HepG2 (cell line): ENCODE measurements around the gene THOC6. TPM values are rescaled to one million over a fixed set of nuclear protein-coding genes. Genes with fewer than 3 reads are reported as not detected.

ENCODE experiments used
- FOXO1 ChIP-seq: sonication (generic); formaldehyde crosslinking; IDR thresholded peaks from 2 replicates; pipeline ENCODE4 v1.4.0; 2020; ENCODE audit warnings: missing genetic modification reagents
- GMEB1 ChIP-seq: sonication (generic); formaldehyde crosslinking; IDR thresholded peaks from 2 replicates; pipeline ENCODE4 v1.5.1; 2020; ENCODE audit warnings: missing genetic modification reagents, mild to moderate bottlenecking, borderline replicate concordance
- NCOA1 ChIP-seq: sonication (generic); formaldehyde crosslinking; IDR thresholded peaks from 2 replicates; pipeline ENCODE4 v1.9.0; 2021; ENCODE audit warnings: missing genetic modification reagents
- NFYB ChIP-seq: sonication (generic); formaldehyde crosslinking; IDR thresholded peaks from 2 replicates; pipeline ENCODE4 v1.4.0; 2020; ENCODE audit warnings: missing genetic modification reagents
- RARA ChIP-seq: IDR thresholded peaks from 2 replicates; pipeline ENCODE4 v1.6.1; 2016; ENCODE audit warnings: missing genetic modification reagents, missing compliant biosample characterization
- SP5 ChIP-seq: IDR thresholded peaks from 2 replicates; pipeline ENCODE4 v1.6.1; 2016; ENCODE audit warnings: low read depth, borderline replicate concordance
- TBX2 ChIP-seq: sonication (generic); formaldehyde crosslinking; IDR thresholded peaks from 2 replicates; pipeline ENCODE4 v1.5.0; 2020; ENCODE audit warnings: missing genetic modification reagents, mild to moderate bottlenecking, borderline replicate concordance
- TEAD3 ChIP-seq: optimal IDR thresholded peaks from 2 replicates; pipeline ENCODE3; 2016; ENCODE audit warnings: borderline replicate concordance
- THYN1 ChIP-seq: sonication (generic); formaldehyde crosslinking; IDR thresholded peaks from 2 replicates; pipeline ENCODE4 v1.8.1; 2023; ENCODE audit warnings: low read depth, mild to moderate bottlenecking, moderate library complexity, missing genetic modification reagents, borderline replicate concordance
- ZBTB40 ChIP-seq, 2 experiments: fragments of 450-650 bp in 1 of 2; sonication (generic) in 1 of 2; formaldehyde crosslinking in 1 of 2; IDR thresholded peaks; 2 replicates each; pipeline versions ENCODE4 v1.6.1 to v1.8.0; 2016 to 2022; ENCODE audit warnings: antibody characterized with exemption in 1 of 2, mild to moderate bottlenecking in 1 of 2, missing genetic modification reagents in 1 of 2
- ZFYVE20 ChIP-seq: sonication (generic); formaldehyde crosslinking; IDR thresholded peaks from 2 replicates; pipeline ENCODE4 v1.8.0; 2023; ENCODE audit warnings: low read depth, mild to moderate bottlenecking, moderate library complexity, missing genetic modification reagents, borderline replicate concordance
- ZNF251 ChIP-seq: sonication (generic); formaldehyde crosslinking; IDR thresholded peaks from 2 replicates; pipeline ENCODE4 v1.9.0; 2021; ENCODE audit warnings: mild to moderate bottlenecking, missing genetic modification reagents
- ZNF343 ChIP-seq: sonication (generic); formaldehyde crosslinking; IDR thresholded peaks from 2 replicates; pipeline ENCODE4 v1.4.0; 2020; ENCODE audit warnings: mild to moderate bottlenecking, missing genetic modification reagents
- ZNF501 ChIP-seq: sonication (generic); formaldehyde crosslinking; IDR thresholded peaks from 2 replicates; pipeline ENCODE4 v1.5.1; 2020; ENCODE audit warnings: mild to moderate bottlenecking, moderate library complexity, missing genetic modification reagents
- ZNF567 ChIP-seq: sonication (generic); formaldehyde crosslinking; IDR thresholded peaks from 2 replicates; pipeline ENCODE4 v1.8.1; 2023; ENCODE audit warnings: mild to moderate bottlenecking, missing genetic modification reagents, borderline replicate concordance
- ZNF577 ChIP-seq: sonication (generic); formaldehyde crosslinking; IDR thresholded peaks from 2 replicates; pipeline ENCODE4 v1.4.0; 2020; ENCODE audit warnings: mild to moderate bottlenecking, low read depth, missing genetic modification reagents, borderline replicate concordance
- polyA plus RNA-seq, 8 experiments: library from polyadenylated mRNA; depleted of rRNA in 3 of 8; stranded (reverse) in 7 of 8; unstranded in 1 of 8; fragments of >200 nt; fragmentation: Illumina TruSeq in 4 of 8; extraction: Trizol in 4 of 8; gene quantifications; 2 replicates each; pipeline versions ENCODE4 v1.2.1 to v1.2.3, GENCODE V29; 2011 to 2016; ENCODE audit warnings: low read depth in 4 of 8, missing spikeins in 1 of 8, mixed read lengths in 1 of 8; ENCODE audit not compliant: insufficient read depth in 1 of 8
- total RNA-seq, 5 experiments: library from RNA; depleted of rRNA; stranded (reverse); fragments of >200 nt; fragmentation: Illumina TruSeq; extraction: Trizol; gene quantifications; 2 replicates each; pipeline ENCODE4 v1.2.3, GENCODE V29; 2016; ENCODE audit warnings: low read depth in 1 of 5
- TF ChIP-seq, protein P1 (sequence below): sonication (generic); formaldehyde crosslinking; IDR thresholded peaks from 2 replicates; pipeline ENCODE4 v1.4.0; 2020; ENCODE audit warnings: missing genetic modification reagents
- TF ChIP-seq, protein P2 (sequence below): fragments of 450-650 bp; IDR thresholded peaks from 2 replicates; pipeline ENCODE4 v1.6.1; 2017

The THOC6 gene
- total and polyA plus RNA-seq, 2 of the 13 experiments (the other 11 are each of a cell fraction or from before 2014, with no cell fraction given): 32.1 to 37.0 TPM

GRCh38 chr16:3004781-3005284, 19.0 kb upstream of the THOC6 start (continued):
- TF ChIP-seq TBX2 (CRISPR knock-in tag): 0 out of 2 replicates have a peak, but pooled peaks have one; percentile 42
- peak; percentile 26; the same call in 1 of the 2 replicates for TF ChIP-seq NFYB (CRISPR knock-in tag)
- TF ChIP-seq ZNF251 (CRISPR knock-in tag): no peak
- TF ChIP-seq, protein P1, sequence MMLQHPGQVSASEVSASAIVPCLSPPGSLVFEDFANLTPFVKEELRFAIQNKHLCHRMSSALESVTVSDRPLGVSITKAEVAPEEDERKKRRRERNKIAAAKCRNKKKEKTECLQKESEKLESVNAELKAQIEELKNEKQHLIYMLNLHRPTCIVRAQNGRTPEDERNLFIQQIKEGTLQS (CRISPR knock-in tag): no peak
- no peak for TF ChIP-seq ZNF343 (CRISPR knock-in tag)
- no peak for TF ChIP-seq THYN1 (CRISPR knock-in tag)
- 0 out of 2 replicates have a peak, but pooled peaks have one; percentile 62 for TF ChIP-seq SP5 (CRISPR knock-in tag)
- no peak for TF ChIP-seq ZFYVE20 (CRISPR knock-in tag)
- TF ChIP-seq ZBTB40 (IDR thresholded peaks at IDR 0.05): no peak
- no peak for TF ChIP-seq ZBTB40 (CRISPR knock-in tag; IDR thresholded peaks at IDR 0.05)
- TF ChIP-seq, protein P2, sequence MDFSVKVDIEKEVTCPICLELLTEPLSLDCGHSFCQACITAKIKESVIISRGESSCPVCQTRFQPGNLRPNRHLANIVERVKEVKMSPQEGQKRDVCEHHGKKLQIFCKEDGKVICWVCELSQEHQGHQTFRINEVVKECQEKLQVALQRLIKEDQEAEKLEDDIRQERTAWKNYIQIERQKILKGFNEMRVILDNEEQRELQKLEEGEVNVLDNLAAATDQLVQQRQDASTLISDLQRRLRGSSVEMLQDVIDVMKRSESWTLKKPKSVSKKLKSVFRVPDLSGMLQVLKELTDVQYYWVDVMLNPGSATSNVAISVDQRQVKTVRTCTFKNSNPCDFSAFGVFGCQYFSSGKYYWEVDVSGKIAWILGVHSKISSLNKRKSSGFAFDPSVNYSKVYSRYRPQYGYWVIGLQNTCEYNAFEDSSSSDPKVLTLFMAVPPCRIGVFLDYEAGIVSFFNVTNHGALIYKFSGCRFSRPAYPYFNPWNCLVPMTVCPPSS: no peak
- TF ChIP-seq ZNF501 (CRISPR knock-in tag): 0 out of 2 replicates have a peak, but pooled peaks have one; percentile 18
- no peak for TF ChIP-seq NCOA1 (CRISPR knock-in tag)
- 0 out of 2 replicates have a peak, but pooled peaks have one; percentile 8 for TF ChIP-seq RARA (CRISPR knock-in tag)
- no peak for TF ChIP-seq ZNF577 (CRISPR knock-in tag)
- peak; percentile 16 for TF ChIP-seq TEAD3 (CRISPR knock-in tag)
- no peak for TF ChIP-seq GMEB1 (CRISPR knock-in tag)
- TF ChIP-seq FOXO1 (CRISPR knock-in tag): 0 out of 2 replicates have a peak, but pooled peaks have one; percentile 17
- no peak for TF ChIP-seq ZNF567 (CRISPR knock-in tag)
